HepG2 (cell line): Measurements from ENCODE around the gene CAPN2. TPM values are rescaled to one million over a fixed set of nuclear protein-coding genes. Genes with fewer than 3 reads are reported as not detected.

Experiments used
- ATAC-seq: fragments of 200-7000 bp; cut with Tn5 transposase; 3 replicates; pipeline ENCODE4 v1.9.1; 2020; ENCODE audit warnings: mild to moderate bottlenecking, moderate library complexity
- BruUV-seq: library from RNA; stranded (reverse); fragments of 400-500 nt; replicated peaks from 2 replicates; lab custom pipeline; 2021; lab: Mats Ljungman, UMichigan
- CTCF ChIA-PET: fragments of 300-600 bp; formaldehyde crosslinking; extraction: SDS; loops from one replicate; lab custom pipeline; 2021; ENCODE audit warnings: low total read pairs, inconsistent platforms, low intra/inter-chr PET ratio; lab: Yijun Ruan, JAX
- POLR2A ChIA-PET: fragments of 350-600 bp; sonication (Branson Sonifier 250); formaldehyde crosslinking; loops from one replicate; lab custom pipeline; 2020; ENCODE audit warnings: antibody characterized with exemption, inconsistent platforms; lab: Yijun Ruan, JAX
- DNase-seq: peaks from one replicate; pipeline ENCODE4 v3.0.0-alpha.2; 2015; ENCODE audit warnings: low spot score
- FAIRE-seq: peaks from 3 replicates; lab custom pipeline; 2011; peaks lifted over from hg19 to GRCh38; lab: Jason Lieb, UNC
- H2AFZ ChIP-seq: one replicate; pipeline ENCODE4 v1.6.1; 2011; ENCODE audit warnings: low read length, inconsistent platforms
- H3K27ac ChIP-seq: fragments of 300-600 bp; 3 replicates; pipeline ENCODE4 v1.8.0; 2011; ENCODE audit warnings: mixed run types, mild to moderate bottlenecking, mixed read lengths, low read length, inconsistent platforms; ENCODE audit not compliant: insufficient read depth; ENCODE audit errors: extremely low read length
- H3K27me3 ChIP-seq, 2 experiments: fragments of 200-600 bp in 1 of 2; 2 replicates in 1 of 2; 3 replicates in 1 of 2; pipeline versions ENCODE4 v1.6.0 to v1.8.0; 2011; ENCODE audit warnings: low read length in 2 of 2, mild to moderate bottlenecking in 2 of 2, moderate library complexity in 2 of 2, inconsistent platforms in 1 of 2; ENCODE audit not compliant: insufficient read depth in 2 of 2, control insufficient read depth in 1 of 2
- H3K36me3 ChIP-seq, 2 experiments: fragments of 200-600 bp in 1 of 2; replicated peaks in 1 of 2; 2 replicates in 1 of 2; 3 replicates in 1 of 2; pipeline versions ENCODE4 v1.5.1 to v1.8.0; 2011; ENCODE audit warnings: low read length in 2 of 2, inconsistent platforms in 1 of 2; ENCODE audit not compliant: insufficient read depth in 2 of 2, control insufficient read depth in 1 of 2
- H3K4me1 ChIP-seq: 2 replicates; pipeline ENCODE4 v1.5.1; 2012; ENCODE audit warnings: low read length, inconsistent platforms; ENCODE audit not compliant: insufficient read depth
- H3K4me2 ChIP-seq: 2 replicates; pipeline ENCODE4 v1.6.0; 2011; ENCODE audit warnings: low read depth, low read length, inconsistent platforms
- H3K4me3 ChIP-seq, 3 experiments: fragments of 200-600 bp in 1 of 3; sonication (generic), shearing (Covaris generic) in 1 of 3; replicated peaks in 1 of 3; 2 replicates each; pipeline ENCODE4 v1.5.1; 2011 to 2016; ENCODE audit warnings: low read length in 3 of 3, inconsistent platforms in 2 of 3, low read depth in 2 of 3, mild to moderate bottlenecking in 2 of 3, control low read depth in 1 of 3, mixed read lengths in 1 of 3; ENCODE audit not compliant: insufficient read depth in 1 of 3
- H3K79me2 ChIP-seq: one replicate; pipeline ENCODE4 v1.6.1; 2011; ENCODE audit warnings: low read length, inconsistent platforms; ENCODE audit not compliant: insufficient read depth
- H3K9ac ChIP-seq: 2 replicates; pipeline ENCODE4 v1.6.0; 2011; ENCODE audit warnings: mild to moderate bottlenecking, low read depth, low read length, inconsistent platforms; ENCODE audit not compliant: insufficient read depth
- H3K9me3 ChIP-seq: 2 replicates; pipeline ENCODE4 v1.5.1; 2012; ENCODE audit warnings: mild to moderate bottlenecking, low read length
- H4K20me1 ChIP-seq: 2 replicates; pipeline ENCODE4 v1.6.0; 2011; ENCODE audit warnings: inconsistent platforms, mild to moderate bottlenecking, low read length, moderate library complexity; ENCODE audit not compliant: insufficient read depth
- ADNP ChIP-seq: sonication (generic); formaldehyde crosslinking; IDR thresholded peaks from 2 replicates; pipeline ENCODE4 v1.4.0; 2020; ENCODE audit warnings: missing genetic modification reagents
- FOXJ3 ChIP-seq: sonication (generic); formaldehyde crosslinking; IDR thresholded peaks from 2 replicates; pipeline ENCODE4 v1.4.0; 2020; ENCODE audit warnings: missing genetic modification reagents, mild to moderate bottlenecking, borderline replicate concordance
- MBNL3 ChIP-seq: fragments of 250-450 bp; sonication (Bioruptor Pico); conservative IDR thresholded peaks from 2 replicates; pipeline ENCODE4 v1.8.0; 2022; ENCODE audit warnings: mild to moderate bottlenecking, inconsistent platforms
- NR2F1 ChIP-seq, 2 experiments: fragments of 450-650 bp in 1 of 2; formaldehyde crosslinking in 1 of 2; IDR thresholded peaks; 2 replicates each; pipeline versions ENCODE4 v1.5.0 to v1.6.1; 2016 to 2020; ENCODE audit warnings: mild to moderate bottlenecking in 1 of 2, missing compliant biosample characterization in 1 of 2, missing genetic modification reagents in 1 of 2, moderate library complexity in 1 of 2
- PRPF4 ChIP-seq: fragments of 200-400 bp; formaldehyde crosslinking; IDR thresholded peaks from 2 replicates; pipeline ENCODE4 v1.6.1; 2016; ENCODE audit warnings: low read length, low read depth; ENCODE audit not compliant: poor library complexity, severe bottlenecking
- ZFP36 ChIP-seq: fragments of 150-350 bp; IDR thresholded peaks from 2 replicates; pipeline ENCODE4 v1.6.1; 2018; ENCODE audit warnings: borderline replicate concordance, low read length, low read depth; ENCODE audit not compliant: partially characterized antibody
- ZNF230 ChIP-seq: sonication (generic); formaldehyde crosslinking; IDR thresholded peaks from 2 replicates; pipeline ENCODE4 v1.4.0; 2020; ENCODE audit warnings: mild to moderate bottlenecking, missing genetic modification reagents
- ZNF333 ChIP-seq: sonication (generic); formaldehyde crosslinking; IDR thresholded peaks from 2 replicates; pipeline ENCODE4 v1.4.0; 2020; ENCODE audit warnings: mild to moderate bottlenecking, missing genetic modification reagents, borderline replicate concordance
- ZNF468 ChIP-seq: sonication (generic); formaldehyde crosslinking; IDR thresholded peaks from 2 replicates; pipeline ENCODE4 v1.8.0; 2022; ENCODE audit warnings: mild to moderate bottlenecking, moderate library complexity, missing genetic modification reagents
- ZSCAN31 ChIP-seq: sonication (generic); formaldehyde crosslinking; IDR thresholded peaks from 2 replicates; pipeline ENCODE4 v1.5.0; 2020; ENCODE audit warnings: low read depth, mild to moderate bottlenecking, missing genetic modification reagents
- WGBS: methylation state at CpG from one replicate; pipeline ENCODE4 v1.1.6; 2017; ENCODE audit warnings: low lambda C conversion rate; 5-methylcytosine and 5-hydroxymethylcytosine counted together
- in situ Hi-C: cut with HindIII; loops from 2 replicates; pipeline ENCODE4 v1.10.0; 2017; ENCODE audit warnings: low pct_unique_long_range_greater_than_20kb; ENCODE audit not compliant: extremely low pct_ligation_motif_present
- intact Hi-C: fragments of 100-400 bp; cut with micrococcal nuclease; formaldehyde crosslinking; loops from one replicate; pipeline ENCODE4 v1.10.0; 2022; ENCODE audit not compliant: unreplicated experiment
- polyA plus RNA-seq, 8 experiments: library from polyadenylated mRNA; depleted of rRNA in 3 of 8; stranded (reverse) in 7 of 8; unstranded in 1 of 8; fragments of >200 nt; fragmentation: Illumina TruSeq in 4 of 8; extraction: Trizol in 4 of 8; gene quantifications; 2 replicates each; pipeline versions ENCODE4 v1.2.1 to v1.2.3, GENCODE V29; 2011 to 2016; ENCODE audit warnings: low read depth in 4 of 8, missing spikeins in 1 of 8, mixed read lengths in 1 of 8; ENCODE audit not compliant: insufficient read depth in 1 of 8
- total RNA-seq, 5 experiments: library from RNA; depleted of rRNA; stranded (reverse); fragments of >200 nt; fragmentation: Illumina TruSeq; extraction: Trizol; gene quantifications; 2 replicates each; pipeline ENCODE4 v1.2.3, GENCODE V29; 2016; ENCODE audit warnings: low read depth in 1 of 5
- TF ChIP-seq, protein P1 (sequence below): sonication (generic); formaldehyde crosslinking; IDR thresholded peaks from 2 replicates; pipeline ENCODE4 v1.5.1; 2020; ENCODE audit warnings: mild to moderate bottlenecking, missing genetic modification reagents, borderline replicate concordance
- TF ChIP-seq, protein P2 (sequence below): IDR thresholded peaks from 2 replicates; pipeline ENCODE4 v1.6.1; 2016; ENCODE audit warnings: low read depth, borderline replicate concordance

The CAPN2 gene
- total and polyA plus RNA-seq, 2 of the 13 experiments (the other 11 are each of a cell fraction or from before 2014, with no cell fraction given) = 6.2 to 7.4 TPM

- FAIRE-seq (no peak), DNase-seq (no peak), ATAC-seq (no peak; the same call in 2 of the 3 replicates)
- intact Hi-C loops = no loop called here
- no peaks in the 10 kb centered on the region for H3K9me3 ChIP-seq
- ChIA-PET CTCF (no interaction called here), POLR2A (no interaction called here)
- H3K4me2 ChIP-seq = no peak overlapping the region
- no peaks in the 10 kb centered on the region for H3K36me3 ChIP-seq
- no peaks in the 10 kb centered on the region for H3K27me3 ChIP-seq
- H3K4me3 ChIP-seq = no peak overlapping the region
- no peak overlapping the region for H3K27ac ChIP-seq
- in situ Hi-C loops = no loop called here
- TF ChIP-seq PRPF4 (no peak), ZNF230 (no peak), MBNL3 (CRISPR knock-in tag) (no peak), ZNF333 (CRISPR knock-in tag) (no peak), ZFP36 (no peak), ADNP (no peak), NR2F1 (CRISPR knock-in tag; IDR thresholded peaks at IDR 0.05) (no peak), ZNF468 (CRISPR knock-in tag) (no peak), FOXJ3 (CRISPR knock-in tag) (no peak), ZSCAN31 (CRISPR knock-in tag) (no peak)
- TF ChIP-seq, protein P1, sequence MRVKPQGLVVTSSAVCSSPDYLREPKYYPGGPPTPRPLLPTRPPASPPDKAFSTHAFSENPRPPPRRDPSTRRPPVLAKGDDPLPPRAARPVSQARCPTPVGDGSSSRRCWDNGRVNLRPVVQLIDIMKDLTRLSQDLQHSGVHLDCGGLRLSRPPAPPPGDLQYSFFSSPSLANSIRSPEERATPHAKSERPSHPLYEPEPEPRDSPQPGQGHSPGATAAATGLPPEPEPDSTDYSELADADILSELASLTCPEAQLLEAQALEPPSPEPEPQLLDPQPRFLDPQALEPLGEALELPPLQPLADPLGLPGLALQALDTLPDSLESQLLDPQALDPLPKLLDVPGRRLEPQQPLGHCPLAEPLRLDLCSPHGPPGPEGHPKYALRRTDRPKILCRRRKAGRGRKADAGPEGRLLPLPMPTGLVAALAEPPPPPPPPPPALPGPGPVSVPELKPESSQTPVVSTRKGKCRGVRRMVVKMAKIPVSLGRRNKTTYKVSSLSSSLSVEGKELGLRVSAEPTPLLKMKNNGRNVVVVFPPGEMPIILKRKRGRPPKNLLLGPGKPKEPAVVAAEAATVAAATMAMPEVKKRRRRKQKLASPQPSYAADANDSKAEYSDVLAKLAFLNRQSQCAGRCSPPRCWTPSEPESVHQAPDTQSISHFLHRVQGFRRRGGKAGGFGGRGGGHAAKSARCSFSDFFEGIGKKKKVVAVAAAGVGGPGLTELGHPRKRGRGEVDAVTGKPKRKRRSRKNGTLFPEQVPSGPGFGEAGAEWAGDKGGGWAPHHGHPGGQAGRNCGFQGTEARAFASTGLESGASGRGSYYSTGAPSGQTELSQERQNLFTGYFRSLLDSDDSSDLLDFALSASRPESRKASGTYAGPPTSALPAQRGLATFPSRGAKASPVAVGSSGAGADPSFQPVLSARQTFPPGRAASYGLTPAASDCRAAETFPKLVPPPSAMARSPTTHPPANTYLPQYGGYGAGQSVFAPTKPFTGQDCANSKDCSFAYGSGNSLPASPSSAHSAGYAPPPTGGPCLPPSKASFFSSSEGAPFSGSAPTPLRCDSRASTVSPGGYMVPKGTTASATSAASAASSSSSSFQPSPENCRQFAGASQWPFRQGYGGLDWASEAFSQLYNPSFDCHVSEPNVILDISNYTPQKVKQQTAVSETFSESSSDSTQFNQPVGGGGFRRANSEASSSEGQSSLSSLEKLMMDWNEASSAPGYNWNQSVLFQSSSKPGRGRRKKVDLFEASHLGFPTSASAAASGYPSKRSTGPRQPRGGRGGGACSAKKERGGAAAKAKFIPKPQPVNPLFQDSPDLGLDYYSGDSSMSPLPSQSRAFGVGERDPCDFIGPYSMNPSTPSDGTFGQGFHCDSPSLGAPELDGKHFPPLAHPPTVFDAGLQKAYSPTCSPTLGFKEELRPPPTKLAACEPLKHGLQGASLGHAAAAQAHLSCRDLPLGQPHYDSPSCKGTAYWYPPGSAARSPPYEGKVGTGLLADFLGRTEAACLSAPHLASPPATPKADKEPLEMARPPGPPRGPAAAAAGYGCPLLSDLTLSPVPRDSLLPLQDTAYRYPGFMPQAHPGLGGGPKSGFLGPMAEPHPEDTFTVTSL (CRISPR knock-in tag) = no peak
- TF ChIP-seq, protein P2, sequence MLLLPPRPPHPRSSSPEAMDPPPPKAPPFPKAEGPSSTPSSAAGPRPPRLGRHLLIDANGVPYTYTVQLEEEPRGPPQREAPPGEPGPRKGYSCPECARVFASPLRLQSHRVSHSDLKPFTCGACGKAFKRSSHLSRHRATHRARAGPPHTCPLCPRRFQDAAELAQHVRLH (CRISPR knock-in tag) = no peak
- H3K4me1 ChIP-seq = peaks cover 8% of the 10 kb centered on the region; the same call in 1 of the 2 replicates
- H2AFZ ChIP-seq = no peak overlapping the region
- 75% methylated on average over 19 of the region's 20 CpGs for WGBS
- H4K20me1 ChIP-seq = no peaks in the 10 kb centered on the region
- H3K79me2 ChIP-seq = no peaks in the 10 kb centered on the region
- H3K9ac ChIP-seq = no peak overlapping the region
- no TSS peak for BruUV-seq
Measured at GRCh38 chr1:223733898-223734852, 21.8 kb downstream of the CAPN2 start.
